ENCODE measurements around the gene AFG1L. TPM values are rescaled to one million over a fixed set of nuclear protein-coding genes. Genes with fewer than 3 reads are reported as not detected.
"Not testable (repeated sequence)": the region's sequence is repeated elsewhere in the genome, so short reads cannot be mapped to it uniquely, and the experiment has no call there.

The AFG1L gene
- total RNA-seq, 3 donors from 2014 or later, result 8.4 to 11.7 (median 10.6) TPM

GRCh38 chr6:108263371-108263770 lies 31.5 kb upstream of the AFG1L start:
- DNase-seq, result no peak
- Histone ChIP-seq H3K4me1 (ENCODE audit: low read depth) (peaks cover 4% of the 10 kb centered on the region), H3K36me3 (ENCODE audit: low read depth) (no peaks in the 10 kb centered on the region), H3K4me3 (no peak overlapping the region), H3K9me3 (no peaks in the 10 kb centered on the region)
- TF ChIP-seq CTCF (IDR thresholded peaks at IDR 0.05), result no peak
- ATAC-seq, result no peak
- intact Hi-C loops (cut with DNase I, micrococcal nuclease), result no loop called here

GRCh38 chr6:108268845-108269244 lies 26.0 kb upstream of the AFG1L start:
- Histone ChIP-seq H3K36me3 (ENCODE audit: low read depth) (no peaks in the 10 kb centered on the region), H3K9me3 (no peaks in the 10 kb centered on the region), H3K4me3 (no peak overlapping the region), H3K4me1 (ENCODE audit: low read depth) (no peaks in the 10 kb centered on the region)
- ATAC-seq, result no peak
- intact Hi-C loops (cut with DNase I, micrococcal nuclease), result no loop called here
- TF ChIP-seq CTCF (IDR thresholded peaks at IDR 0.05), result no peak
- DNase-seq, result no peak

GRCh38 chr6:108269955-108270354 lies 24.9 kb upstream of the AFG1L start:
- H3K4me1 ChIP-seq (ENCODE audit: low read depth); H3K36me3 ChIP-seq (ENCODE audit: low read depth); ATAC-seq; DNase-seq; intact Hi-C loops (cut with DNase I, micrococcal nuclease); H3K4me3 ChIP-seq; H3K9me3 ChIP-seq: not testable (repeated sequence)

GRCh38 chr6:108274546-108274945 lies 20.3 kb upstream of the AFG1L start:
- no peak for ATAC-seq
- no peak for TF ChIP-seq CTCF (IDR thresholded peaks at IDR 0.05)
- H3K4me3 ChIP-seq, result no peak overlapping the region
- H3K36me3 ChIP-seq (ENCODE audit: low read depth), result no peaks in the 10 kb centered on the region
- no peak for DNase-seq
- H3K4me1 ChIP-seq (ENCODE audit: low read depth), result no peaks in the 10 kb centered on the region
- intact Hi-C loops (cut with DNase I, micrococcal nuclease), result no loop called here
- H3K9me3 ChIP-seq, result no peaks in the 10 kb centered on the region

GRCh38 chr6:108275976-108276375 lies 18.9 kb upstream of the AFG1L start:
- intact Hi-C loops (cut with DNase I, micrococcal nuclease), result no loop called here
- ATAC-seq (no peak), DNase-seq (no peak)
- Histone ChIP-seq H3K4me1 (ENCODE audit: low read depth) (no peaks in the 10 kb centered on the region), H3K36me3 (ENCODE audit: low read depth) (no peaks in the 10 kb centered on the region), H3K4me3 (no peak overlapping the region), H3K9me3 (no peaks in the 10 kb centered on the region)
- TF ChIP-seq CTCF (IDR thresholded peaks at IDR 0.05), result no peak

GRCh38 chr6:108277295-108277694 lies 17.6 kb upstream of the AFG1L start:
- H3K36me3 ChIP-seq (ENCODE audit: low read depth), result no peaks in the 10 kb centered on the region
- ATAC-seq, result no peak
- TF ChIP-seq CTCF (IDR thresholded peaks at IDR 0.05), result no peak
- H3K9me3 ChIP-seq, result no peaks in the 10 kb centered on the region
- no peaks in the 10 kb centered on the region for H3K4me1 ChIP-seq (ENCODE audit: low read depth)
- DNase-seq, result no peak
- intact Hi-C loops (cut with DNase I, micrococcal nuclease), result no loop called here
- no peak overlapping the region for H3K4me3 ChIP-seq
